GM18873 (cell line): Measurements from ENCODE around the gene ZBTB8OS.

Experiments used
- ATAC-seq: cut with Tn5 transposase; IDR thresholded peaks from one replicate; pipeline ENCODE4 v1.9.1; 2021; ENCODE audit warnings: mild to moderate bottlenecking, moderate library complexity, moderate number of reproducible peaks; ENCODE audit not compliant: unreplicated experiment, low FRiP score

Gene ZBTB8OS

DNA sequence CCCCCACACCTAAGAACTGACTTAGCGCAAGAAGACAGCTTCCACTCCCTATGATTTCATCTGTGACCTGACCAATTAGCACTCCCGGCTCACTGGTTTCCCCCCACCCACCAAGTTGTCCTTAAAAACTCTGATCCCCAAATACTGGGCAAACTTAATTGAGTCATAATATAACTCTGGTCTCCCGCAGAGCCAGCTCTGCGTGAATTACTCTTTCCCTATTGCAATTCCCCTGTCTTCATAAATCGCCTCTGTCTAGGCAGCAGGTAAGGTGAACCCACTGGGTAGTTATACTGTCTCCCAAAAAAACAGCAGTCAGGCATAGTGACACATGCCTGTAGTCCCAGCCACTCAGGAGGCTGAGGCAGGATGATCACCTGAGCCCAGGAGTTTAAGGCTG, 36.9 kb downstream of the ZBTB8OS start:
- ATAC-seq: no peak

DNA sequence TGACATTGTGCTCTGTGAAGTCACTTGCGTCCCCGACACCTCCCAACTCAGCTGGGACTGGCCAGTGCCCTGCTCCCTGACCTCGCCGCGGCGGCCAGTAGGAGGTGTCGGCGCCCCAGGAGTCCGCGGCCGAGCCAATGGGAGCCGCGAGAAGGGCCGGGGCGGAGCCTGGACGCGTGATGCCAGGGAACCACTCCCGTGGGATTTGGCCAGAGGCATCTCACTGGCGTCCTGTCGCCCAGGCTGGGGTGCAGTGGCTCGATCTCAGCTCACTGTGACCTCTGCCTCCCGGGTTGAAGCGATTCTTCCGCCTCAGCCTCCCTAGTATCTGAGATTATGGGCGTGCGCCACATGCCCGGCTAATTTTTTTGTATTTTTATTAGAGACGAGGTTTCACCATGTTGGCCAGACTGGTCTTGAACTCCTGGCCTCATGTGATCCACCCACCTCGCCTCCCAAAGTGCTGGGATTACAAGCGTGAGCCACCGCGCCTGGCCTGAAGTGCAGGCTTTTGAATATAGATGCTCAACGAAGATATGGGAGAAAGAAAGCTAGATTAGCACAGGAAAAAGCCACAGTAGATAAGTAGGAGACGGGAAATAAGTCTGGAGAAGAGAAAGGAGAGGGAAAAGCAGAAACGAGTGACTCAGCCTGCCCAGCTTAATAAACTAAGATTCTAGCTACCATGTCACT, 38.0 kb downstream of the ZBTB8OS start:
- ATAC-seq: no peak

DNA sequence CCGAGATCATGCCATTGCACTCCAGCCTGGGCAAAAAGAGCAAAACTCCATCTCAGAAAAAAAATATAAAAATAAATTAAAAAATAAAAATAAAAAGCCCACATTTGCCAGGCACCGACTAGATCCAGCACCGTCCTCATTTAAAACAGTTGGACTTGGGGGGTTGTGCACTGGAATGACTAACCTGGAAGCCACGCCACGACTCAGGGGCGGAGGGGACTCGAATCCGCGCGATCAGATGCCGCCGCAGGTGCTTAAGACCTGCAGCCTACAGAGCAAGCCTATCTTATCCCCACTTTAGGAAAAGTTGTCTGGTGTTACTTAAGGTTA, 38.5 kb downstream of the ZBTB8OS start:
- ATAC-seq: no peak

DNA sequence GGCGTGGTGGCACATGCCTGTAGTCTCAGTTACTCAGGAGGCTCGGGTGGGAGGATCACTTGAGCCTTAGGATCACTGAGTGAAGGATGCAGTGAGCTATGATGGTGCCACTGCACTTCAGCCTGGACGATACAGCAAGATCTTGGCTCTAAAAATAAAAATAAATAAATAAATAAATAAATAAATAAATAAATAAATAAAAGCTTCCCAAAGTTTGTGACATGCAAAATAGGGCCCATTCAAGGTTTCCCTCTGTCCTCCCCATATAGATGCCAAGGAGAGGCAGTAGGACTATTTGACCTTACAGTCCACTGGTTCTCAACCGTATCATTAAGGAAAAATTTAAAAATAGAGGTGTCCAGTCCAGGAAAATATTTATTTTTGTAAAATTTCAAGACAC, 41.2 kb downstream of the ZBTB8OS start:
- ATAC-seq: no peak

DNA sequence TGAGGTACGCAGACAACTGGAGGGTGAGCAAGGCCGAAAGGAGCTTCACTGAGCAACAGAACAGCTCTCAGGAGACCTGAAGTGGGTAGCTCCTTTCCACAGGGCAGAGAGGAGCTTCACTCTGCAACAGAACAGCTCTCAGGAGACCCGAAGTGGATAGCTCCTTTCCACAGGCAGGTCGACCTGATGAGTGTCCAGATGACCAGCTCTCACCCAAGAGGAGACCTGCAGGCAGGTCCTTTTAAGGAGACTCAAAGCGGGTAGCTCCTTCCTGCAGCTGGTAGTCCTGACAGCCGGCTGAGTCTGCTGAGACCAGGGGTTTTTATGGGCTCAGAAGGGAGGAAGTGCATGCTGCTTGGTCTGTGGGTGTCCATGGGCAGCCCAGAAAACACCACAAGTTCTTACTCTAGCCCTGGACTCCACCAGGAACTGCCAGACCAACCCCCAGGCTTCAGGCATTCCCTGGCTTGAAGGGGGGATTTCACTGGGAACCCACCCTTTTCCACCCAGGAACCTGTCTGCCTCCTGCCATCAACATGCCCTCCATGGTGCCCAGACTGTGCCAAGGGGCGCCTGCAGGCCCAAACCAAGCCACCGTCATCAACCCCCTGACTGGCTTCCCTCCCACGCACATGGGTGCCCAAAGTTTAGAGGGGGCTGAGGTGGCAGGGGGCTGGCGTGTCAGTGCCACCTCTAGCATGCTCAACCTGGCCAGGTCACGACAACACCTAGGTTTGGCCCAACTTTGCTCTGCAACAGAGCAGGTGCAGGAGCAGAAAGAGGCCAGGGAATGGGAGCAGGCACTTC, 43.6 kb downstream of the ZBTB8OS start:
- ATAC-seq: no peak

DNA sequence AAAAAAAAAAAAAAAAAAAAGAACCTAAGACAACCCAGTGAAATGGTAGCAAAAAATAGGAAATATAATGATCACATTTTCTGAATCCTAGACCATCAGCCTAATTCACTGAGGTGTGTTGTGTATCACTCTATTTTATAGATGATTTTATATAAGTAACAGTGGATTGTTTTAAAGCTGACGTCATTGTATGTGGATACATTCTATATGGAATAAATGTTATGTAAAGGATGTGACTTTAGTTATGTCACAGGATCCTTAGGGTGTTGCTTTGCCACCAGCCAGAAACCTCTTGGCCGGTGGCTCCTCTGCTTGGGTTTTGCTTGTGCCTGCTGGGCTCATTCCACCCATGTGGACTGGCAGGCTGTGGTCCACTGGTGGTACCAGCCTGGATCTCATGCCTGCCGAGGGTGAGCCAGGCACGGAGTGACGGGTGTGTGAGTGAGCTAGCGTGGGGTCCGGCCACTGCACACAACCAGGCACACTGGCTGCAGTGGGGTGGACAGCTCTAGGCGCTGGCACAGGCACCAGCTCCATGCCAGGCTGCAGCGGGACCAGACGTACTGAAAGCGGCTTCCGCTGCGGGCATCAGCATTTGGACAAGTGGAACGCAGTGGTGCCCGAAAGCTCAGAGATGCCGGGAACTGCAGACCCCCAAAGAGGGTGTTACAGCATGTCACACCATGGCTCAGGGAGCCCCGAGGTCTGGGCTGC, 44.5 kb downstream of the ZBTB8OS start:
- ATAC-seq: no peak

DNA sequence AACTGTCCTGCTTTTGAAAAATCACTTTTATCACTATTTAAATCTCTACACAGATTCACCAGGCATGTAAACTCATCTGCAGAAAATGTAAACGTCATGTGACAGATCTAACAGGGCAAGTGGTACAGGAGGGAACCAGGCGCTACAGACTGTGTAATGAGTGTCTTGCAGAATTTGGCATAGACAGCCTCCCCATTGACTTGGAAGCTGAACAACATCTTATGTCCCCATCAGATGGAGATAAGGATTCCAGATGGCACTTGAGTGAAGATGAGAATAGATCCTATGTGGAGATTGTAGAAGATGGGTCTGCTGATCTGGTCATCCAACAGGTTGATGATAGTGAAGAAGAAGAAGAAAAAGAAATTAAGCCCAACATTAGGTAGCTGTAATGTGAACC, 50.3 kb downstream of the ZBTB8OS start:
- ATAC-seq: no peak

DNA sequence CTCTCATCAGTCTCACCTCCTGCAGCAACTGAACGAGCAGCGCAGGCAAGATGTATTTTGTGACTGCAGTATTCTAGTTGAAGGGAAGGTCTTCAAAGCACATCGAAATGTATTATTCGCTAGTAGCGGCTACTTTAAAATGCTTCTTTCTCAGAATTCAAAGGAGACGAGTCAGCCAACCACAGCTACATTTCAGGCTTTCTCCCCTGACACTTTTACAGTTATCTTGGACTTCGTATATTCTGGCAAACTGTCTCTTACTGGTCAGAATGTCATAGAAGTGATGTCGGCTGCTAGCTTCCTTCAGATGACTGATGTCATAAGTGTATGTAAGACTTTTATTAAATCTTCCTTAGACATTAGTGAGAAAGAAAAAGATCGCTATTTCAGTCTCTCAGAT, 57.4 kb downstream of the ZBTB8OS start:
- no peak for ATAC-seq

DNA sequence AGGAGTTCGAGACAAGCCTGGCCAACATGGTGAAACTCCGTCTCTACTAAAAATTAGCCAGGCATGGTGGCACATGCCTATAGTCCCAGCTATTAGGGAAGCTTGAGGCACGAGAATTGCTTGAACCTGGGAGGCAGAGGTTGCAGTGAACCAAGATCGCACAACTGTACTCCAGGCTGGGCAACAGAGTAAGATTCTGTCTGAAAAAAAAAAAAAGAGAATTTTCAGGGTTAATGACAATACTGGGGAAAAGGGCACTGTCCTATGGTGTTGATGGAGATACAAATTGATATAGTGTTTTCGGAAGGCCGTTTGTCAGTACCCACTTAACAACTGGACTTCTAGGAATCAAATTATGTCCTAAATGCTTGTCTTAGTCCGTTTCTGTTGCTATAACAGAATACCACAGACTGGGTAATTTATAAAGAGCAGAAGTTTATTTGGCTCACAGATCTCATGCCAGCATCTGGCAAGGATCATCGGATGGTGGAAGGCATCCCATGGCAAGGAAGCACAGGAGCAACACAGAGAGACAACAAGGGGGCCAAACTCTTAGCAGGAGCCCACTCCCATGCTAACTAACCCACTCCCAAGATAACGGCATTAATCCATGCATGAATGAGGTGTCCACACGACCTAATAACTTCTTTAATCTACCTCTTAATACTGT, 69.9 kb downstream of the ZBTB8OS start:
- ATAC-seq: no peak
